Skeletal muscle tissue (tissue), 4 donors: ENCODE results near the gene LDLRAD3. TPM values are rescaled to one million over a fixed set of nuclear protein-coding genes. Genes with fewer than 3 reads are reported as not detected.

Source experiments
- H3K27ac ChIP-seq: one replicate; pipeline ENCODE4 v1.7.0; 2013; ENCODE audit warnings: mild to moderate bottlenecking, low read depth, low read length, inconsistent platforms
- H3K27me3 ChIP-seq, 3 donors: one replicate each; pipeline ENCODE4 v1.7.0; 2013; ENCODE audit warnings: low read length in 3 of 3; ENCODE audit not compliant: control insufficient read depth in 3 of 3, insufficient read depth in 3 of 3
- H3K36me3 ChIP-seq, 3 donors: one replicate each; pipeline ENCODE4 v1.7.0; 2013; ENCODE audit warnings: low read length in 3 of 3; ENCODE audit not compliant: control insufficient read depth in 3 of 3, insufficient read depth in 3 of 3
- H3K4me1 ChIP-seq, 3 donors: one replicate each; pipeline ENCODE4 v1.7.0; 2013; ENCODE audit warnings: low read length in 3 of 3, mild to moderate bottlenecking in 3 of 3; ENCODE audit not compliant: control insufficient read depth in 3 of 3, insufficient read depth in 3 of 3
- H3K4me3 ChIP-seq, 3 donors: one replicate each; pipeline ENCODE4 v1.7.0; 2013; ENCODE audit warnings: low read length in 3 of 3
- H3K9ac ChIP-seq, 3 donors: one replicate each; pipeline ENCODE4 v1.7.0; 2013; ENCODE audit warnings: low read length in 3 of 3, mild to moderate bottlenecking in 3 of 3, moderate library complexity in 2 of 3, low read depth in 1 of 3
- H3K9me3 ChIP-seq, 3 donors: one replicate each; pipeline ENCODE4 v1.7.0; 2013; ENCODE audit warnings: low read length in 3 of 3; ENCODE audit not compliant: control insufficient read depth in 3 of 3
- total RNA-seq: library from RNA; depleted of rRNA; stranded (reverse); fragments of >200 nt; gene quantifications from one replicate; pipeline ENCODE4 v1.2.3, GENCODE V29; 2014
- donor health status: Osteomylitis.

Gene LDLRAD3
- total RNA-seq, 1 donor from 2014 or later = 39.1 TPM

DNA sequence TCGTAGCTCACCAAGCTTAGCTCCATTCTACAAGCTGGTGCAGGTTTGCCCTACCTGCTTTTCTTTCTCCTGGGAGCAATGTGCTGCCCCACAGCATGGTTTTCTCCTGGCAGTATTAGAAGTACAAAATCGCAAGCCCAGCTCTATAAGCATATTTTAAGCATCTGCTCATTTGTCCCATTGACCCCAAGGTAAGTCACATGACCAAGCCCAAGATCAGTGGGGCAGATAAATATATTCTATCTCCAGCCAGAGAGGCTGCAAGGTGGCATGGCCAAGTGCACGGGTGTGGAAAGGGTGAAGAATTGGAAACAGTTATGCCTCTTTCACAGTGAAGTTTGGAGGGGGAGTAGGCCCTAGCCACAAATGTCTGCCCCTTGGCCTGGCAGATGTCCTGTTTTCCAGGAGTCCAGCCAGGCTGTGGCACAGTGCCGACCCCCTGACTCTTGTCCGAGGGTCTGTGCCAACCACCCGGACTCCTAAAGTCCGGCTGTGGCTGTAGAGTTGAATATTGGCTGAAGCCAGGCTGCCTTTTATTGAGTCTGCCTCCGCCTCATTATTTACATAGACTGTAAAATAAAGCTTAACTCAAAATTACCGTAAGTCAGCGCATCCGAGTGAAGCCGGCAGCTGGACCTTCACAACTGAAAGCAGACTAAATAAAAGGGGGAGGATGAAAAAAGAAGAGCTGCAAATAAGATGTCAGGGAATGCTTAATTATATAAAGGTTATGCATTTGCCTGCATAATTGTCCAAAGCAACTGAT, 179.7 kb downstream of the LDLRAD3 start:
- peak overlapping the region in 1 of 3 donors; percentile 33 for H3K9ac ChIP-seq
- no peak overlapping the region for H3K4me3 ChIP-seq
- no peaks in the 10 kb centered on the region for H3K36me3 ChIP-seq
- H3K27me3 ChIP-seq = no peaks in the 10 kb centered on the region
- peaks cover 7 to 17% (median 9%) of the 10 kb centered on the region in 3 donors for H3K4me1 ChIP-seq
- H3K27ac ChIP-seq = peak overlapping the region; percentile 34
- no peaks in the 10 kb centered on the region for H3K9me3 ChIP-seq

DNA sequence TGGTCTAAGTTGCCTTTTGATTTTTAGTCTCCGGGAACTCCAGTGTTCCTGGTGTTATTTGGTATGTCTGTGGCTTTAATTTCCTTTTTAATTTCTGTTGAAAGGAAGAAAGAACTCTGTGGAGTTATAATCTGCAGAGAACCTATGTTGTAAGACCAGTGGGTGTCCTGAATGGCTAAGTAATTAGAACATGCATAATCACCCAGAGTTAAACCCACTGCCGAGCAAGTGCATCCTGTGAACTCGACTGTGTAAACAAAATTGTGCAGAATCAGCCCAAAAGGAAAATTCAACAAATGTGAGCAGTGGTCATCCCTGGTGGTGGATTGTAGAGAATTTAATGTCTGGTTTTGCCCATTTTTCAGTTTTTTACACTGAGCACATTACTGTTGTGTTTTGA, 182.8 kb downstream of the LDLRAD3 start:
- H3K27ac ChIP-seq = no peak overlapping the region
- H3K27me3 ChIP-seq = peaks cover 0 to 4% (median 0%) of the 10 kb centered on the region in 3 donors
- no peak overlapping the region for H3K4me3 ChIP-seq
- no peak overlapping the region for H3K9ac ChIP-seq
- H3K9me3 ChIP-seq = no peaks in the 10 kb centered on the region
- no peaks in the 10 kb centered on the region for H3K36me3 ChIP-seq
- peaks cover 7 to 17% (median 11%) of the 10 kb centered on the region in 3 donors for H3K4me1 ChIP-seq

DNA sequence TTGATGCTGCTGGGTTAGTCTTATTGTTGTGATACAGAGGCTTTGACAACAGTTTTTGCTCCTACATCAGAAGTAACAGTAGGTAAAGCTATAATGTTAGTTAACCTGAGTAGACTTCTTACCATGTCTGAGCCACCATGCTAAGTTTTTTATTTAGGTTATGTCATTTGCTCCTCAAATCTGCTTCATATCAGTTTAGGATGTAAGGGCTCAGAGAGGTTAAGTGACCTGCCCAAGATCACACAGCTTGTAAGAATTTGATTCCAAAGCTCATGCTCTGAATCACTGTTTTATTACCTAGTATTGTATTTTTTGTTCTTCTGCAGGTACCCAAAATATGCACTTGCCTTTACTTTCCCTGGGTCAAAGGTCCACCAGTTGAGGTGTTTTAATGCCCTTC, 183.7 kb downstream of the LDLRAD3 start:
- H3K4me3 ChIP-seq = no peak overlapping the region
- H3K36me3 ChIP-seq = no peaks in the 10 kb centered on the region
- peaks cover 0 to 4% (median 0%) of the 10 kb centered on the region in 3 donors for H3K27me3 ChIP-seq
- H3K9me3 ChIP-seq = no peaks in the 10 kb centered on the region
- no peak overlapping the region for H3K9ac ChIP-seq
- peaks cover 7 to 13% (median 11%) of the 10 kb centered on the region in 3 donors for H3K4me1 ChIP-seq
- H3K27ac ChIP-seq = no peak overlapping the region

DNA sequence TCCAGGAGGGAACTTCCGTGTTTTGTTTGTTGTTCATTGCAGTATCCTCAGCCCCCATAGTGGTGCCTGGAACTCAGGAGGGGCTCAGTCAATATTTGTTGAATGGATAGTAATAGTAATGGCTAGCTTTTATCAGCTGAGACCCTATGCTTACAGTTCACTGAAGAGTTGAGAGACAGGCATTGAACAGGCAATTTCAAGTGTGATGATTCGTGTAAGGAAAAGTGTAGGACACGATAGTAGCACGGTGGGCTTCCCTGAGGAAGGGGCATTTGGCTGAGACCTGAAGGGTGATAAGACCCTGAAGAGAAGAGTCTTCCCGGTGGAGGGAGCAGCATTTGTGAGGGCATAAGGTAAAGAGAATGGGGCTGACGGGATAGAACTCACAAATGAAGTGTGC, 186.1 kb downstream of the LDLRAD3 start:
- Histone ChIP-seq H3K27me3 (peaks cover 0 to 4% (median 0%) of the 10 kb centered on the region in 3 donors), H3K27ac (no peak overlapping the region), H3K9me3 (no peaks in the 10 kb centered on the region), H3K4me1 (peaks cover 0 to 2% (median 0%) of the 10 kb centered on the region in 3 donors), H3K36me3 (no peaks in the 10 kb centered on the region), H3K4me3 (no peak overlapping the region), H3K9ac (no peak overlapping the region)

DNA sequence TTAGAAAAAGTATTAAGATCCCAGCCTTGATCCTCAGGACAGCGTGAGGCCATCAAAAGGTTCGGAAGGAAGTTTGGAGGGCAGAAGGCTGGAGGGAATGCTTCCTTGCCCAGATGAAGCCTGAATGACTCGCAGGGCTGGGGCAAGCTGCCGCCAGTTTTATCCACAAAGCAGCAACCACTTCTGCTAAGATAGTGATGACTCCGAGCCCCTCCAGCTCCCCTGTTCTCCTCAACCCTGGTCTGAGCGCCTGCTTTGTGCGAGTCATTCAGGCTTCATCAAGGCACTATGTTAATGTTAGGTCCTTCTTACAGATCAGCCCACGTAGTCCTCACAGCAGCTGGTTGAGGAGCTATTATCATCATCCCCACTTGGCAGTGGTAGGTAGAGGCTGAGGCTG, 186.5 kb downstream of the LDLRAD3 start:
- Histone ChIP-seq H3K9ac (no peak overlapping the region), H3K36me3 (no peaks in the 10 kb centered on the region), H3K9me3 (no peaks in the 10 kb centered on the region), H3K4me3 (no peak overlapping the region), H3K4me1 (peaks cover 0 to 2% (median 0%) of the 10 kb centered on the region in 3 donors), H3K27ac (no peak overlapping the region), H3K27me3 (peaks cover 0 to 4% (median 0%) of the 10 kb centered on the region in 3 donors)

DNA sequence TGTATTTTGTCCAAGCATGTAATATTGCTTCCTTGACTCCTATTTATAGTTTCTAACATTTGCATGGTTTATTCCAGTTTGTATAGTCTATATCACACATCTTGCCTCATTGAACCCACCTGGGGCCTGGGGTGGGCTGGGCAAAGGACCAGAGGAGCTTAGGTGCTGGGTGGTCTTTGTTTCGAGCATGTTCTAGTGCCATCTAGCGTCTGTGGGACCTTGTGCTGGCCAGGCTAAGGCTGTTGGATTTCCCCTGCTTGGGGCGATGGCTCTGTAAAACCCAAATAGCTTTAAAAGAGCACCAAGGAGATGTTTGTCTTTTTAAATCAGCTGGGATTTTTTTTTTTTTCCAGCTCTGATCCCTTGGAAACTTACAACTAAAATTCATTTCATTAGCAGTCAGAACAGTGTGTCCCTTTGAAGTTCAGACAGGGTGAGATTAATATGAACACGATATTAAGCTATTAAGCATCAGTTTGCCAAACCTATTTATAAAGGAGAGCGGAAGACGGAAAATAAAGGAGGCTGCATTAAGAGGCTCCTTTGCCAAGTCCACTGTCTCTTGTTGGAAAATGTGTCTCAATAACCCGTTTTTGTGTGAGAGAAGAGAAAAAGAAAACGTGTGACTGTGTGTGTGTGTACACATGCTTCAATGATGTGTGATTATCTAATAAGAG, 188.0 kb downstream of the LDLRAD3 start:
- H3K9ac ChIP-seq = no peak overlapping the region
- H3K9me3 ChIP-seq = no peaks in the 10 kb centered on the region
- no peak overlapping the region for H3K27ac ChIP-seq
- no peak overlapping the region for H3K4me3 ChIP-seq
- H3K36me3 ChIP-seq = no peaks in the 10 kb centered on the region
- peaks cover 0 to 2% (median 0%) of the 10 kb centered on the region in 3 donors for H3K4me1 ChIP-seq
- H3K27me3 ChIP-seq = peaks cover 0 to 4% (median 0%) of the 10 kb centered on the region in 3 donors

DNA sequence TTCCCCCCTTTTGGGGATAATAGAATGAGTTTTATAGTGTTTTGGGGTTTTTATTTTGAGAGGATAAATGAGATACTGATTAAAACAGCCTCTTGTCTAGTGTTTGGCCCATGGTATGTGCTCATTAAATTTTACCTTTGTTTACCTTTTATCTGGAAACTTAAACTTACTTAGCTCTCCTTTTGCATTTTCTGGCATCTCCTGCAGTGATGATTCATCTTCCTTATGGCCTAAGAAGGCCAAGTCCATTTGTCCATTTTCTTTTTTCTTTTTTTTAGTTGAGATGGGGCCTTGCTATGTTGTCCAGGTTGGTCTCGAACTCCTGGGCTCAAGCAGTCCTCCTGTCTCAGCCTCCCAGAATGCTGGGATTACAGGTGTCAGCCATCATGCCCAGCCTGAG, 189.1 kb downstream of the LDLRAD3 start:
- peaks cover 0 to 4% (median 0%) of the 10 kb centered on the region in 3 donors for H3K27me3 ChIP-seq
- no peak overlapping the region for H3K27ac ChIP-seq
- no peaks in the 10 kb centered on the region for H3K9me3 ChIP-seq
- H3K36me3 ChIP-seq = no peaks in the 10 kb centered on the region
- H3K4me1 ChIP-seq = peaks cover 0 to 2% (median 0%) of the 10 kb centered on the region in 3 donors
- peak overlapping the region in 1 of 3 donors; percentile 17 for H3K9ac ChIP-seq
- no peak overlapping the region for H3K4me3 ChIP-seq

DNA sequence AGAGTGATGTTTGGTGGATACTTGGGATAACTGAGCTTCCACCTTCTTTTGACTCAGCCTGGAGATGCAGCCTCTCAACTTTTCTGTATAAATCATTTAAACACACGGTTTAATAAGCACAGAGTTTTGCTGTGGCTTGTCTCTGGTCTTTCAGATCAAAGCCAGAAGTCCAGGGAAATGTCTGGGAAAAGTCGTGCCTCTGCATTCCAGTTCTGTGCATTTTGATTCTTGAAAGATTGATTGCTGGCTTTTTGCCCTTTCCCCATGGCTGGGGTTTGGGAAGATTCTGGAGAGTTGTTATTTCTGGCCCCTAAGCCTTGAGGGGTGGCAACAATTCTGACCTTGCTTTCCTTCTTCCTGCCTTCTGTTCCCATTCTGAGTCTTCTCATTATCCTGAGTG, 191.2 kb downstream of the LDLRAD3 start:
- Histone ChIP-seq H3K9me3 (no peaks in the 10 kb centered on the region), H3K4me3 (no peak overlapping the region), H3K4me1 (peaks cover 0 to 2% (median 0%) of the 10 kb centered on the region in 3 donors), H3K9ac (no peak overlapping the region), H3K27me3 (no peaks in the 10 kb centered on the region), H3K36me3 (no peaks in the 10 kb centered on the region), H3K27ac (no peak overlapping the region)

DNA sequence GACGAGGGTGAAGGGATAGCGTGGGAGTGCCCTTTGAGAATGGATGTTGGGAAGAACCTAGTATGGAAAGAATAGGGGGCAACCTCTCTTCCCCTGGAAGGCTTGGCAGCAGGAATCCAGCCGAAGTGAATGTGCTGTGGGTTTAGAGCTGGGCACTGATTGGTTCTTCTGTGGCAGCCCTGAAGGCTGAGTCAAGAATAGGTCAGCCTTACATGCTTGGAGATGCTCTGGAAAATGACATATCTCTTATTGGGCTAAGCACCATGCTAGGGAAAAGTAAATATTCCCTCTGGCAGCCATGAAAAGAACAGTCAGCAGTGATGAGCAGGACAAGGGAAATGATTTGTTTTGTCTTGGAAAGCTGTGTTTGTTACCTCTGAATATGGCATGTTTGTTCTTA, 195.9 kb downstream of the LDLRAD3 start:
- no peaks in the 10 kb centered on the region for H3K27me3 ChIP-seq

More for the DNA sequence above, 195.9 kb downstream of the LDLRAD3 start:
- no peaks in the 10 kb centered on the region for H3K9me3 ChIP-seq
- H3K4me1 ChIP-seq = no peaks in the 10 kb centered on the region
- no peak overlapping the region for H3K4me3 ChIP-seq
- H3K9ac ChIP-seq = no peak overlapping the region
- no peak overlapping the region for H3K27ac ChIP-seq
- H3K36me3 ChIP-seq = no peaks in the 10 kb centered on the region
